NT2/D1 (cell line): ENCODE measurements around the gene RBM43.

Source experiments
- YY1 ChIP-seq: IDR thresholded peaks from 2 replicates; pipeline ENCODE4 v1.6.1; 2011; ENCODE audit not compliant: insufficient read length, insufficient read depth
- ZNF274 ChIP-seq: IDR thresholded peaks from 2 replicates; pipeline ENCODE4 v1.6.1; 2011; ENCODE audit warnings: mild to moderate bottlenecking, low read depth, low read length

- TF ChIP-seq YY1 (no peak), ZNF274 (no peak)
Observed at GRCh38 chr2:151299920-151300539, 38.4 kb upstream of the RBM43 start.
